ENCODE results near the gene MEX3A. TPM values are rescaled to one million over a fixed set of nuclear protein-coding genes. Genes with fewer than 3 reads are reported as not detected.
"Not testable (repeated sequence)": the region's sequence is repeated elsewhere in the genome, so short reads cannot be mapped to it uniquely, and the experiment has no call there.

Gene MEX3A
- total and polyA plus RNA-seq, 2 experiments from 2014 or later, result 18.5 to 38.1 TPM

DNA sequence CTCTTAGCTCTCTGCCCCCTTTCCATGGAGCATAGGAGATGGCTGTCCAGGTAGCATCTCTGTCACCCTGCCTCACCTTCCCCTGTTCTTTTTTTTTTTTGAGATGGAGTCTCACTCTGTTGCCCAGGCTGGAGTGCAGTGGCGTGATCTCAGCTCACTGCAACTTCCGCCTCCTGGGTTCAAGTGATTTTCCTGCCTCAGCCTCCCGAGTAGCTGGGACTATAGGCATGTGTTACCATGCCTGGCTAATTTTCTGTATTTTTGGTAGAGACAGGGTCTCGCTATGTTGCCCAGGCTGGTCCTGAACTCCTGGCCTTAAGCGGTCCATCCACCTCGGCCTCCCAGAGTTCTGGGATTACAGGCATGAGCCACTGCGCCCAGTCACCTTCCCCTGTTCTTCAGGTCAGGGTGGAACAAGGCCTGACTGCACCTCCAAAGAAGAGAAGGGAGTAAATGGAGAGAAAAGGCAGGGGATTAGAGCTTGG, 10.9 kb downstream of the MEX3A start:
- TF ChIP-seq POLR2AphosphoS5 (IDR thresholded peaks at IDR 0.05; ENCODE audit: low read depth), result 0 out of 2 replicates have a peak, but pooled peaks have one; percentile 26
- H3K4me1 ChIP-seq (ENCODE audit: insufficient read depth), result peaks cover 47% of the 10 kb centered on the region
- H3K4me3 Mint-ChIP-seq; H2AFZ ChIP-seq; ATAC-seq; H3K27ac Mint-ChIP-seq; H3K27me3 ChIP-seq (ENCODE audit: insufficient read depth); H3K9me2 ChIP-seq (ENCODE audit: insufficient read depth); H3K36me3 ChIP-seq (ENCODE audit: insufficient read depth); DNase-seq (ENCODE audit: low spot score); H3K4me3 ChIP-seq; H3K9me3 Mint-ChIP-seq; H3K27ac ChIP-seq (ENCODE audit: low read depth); H3K4me2 ChIP-seq: not testable (repeated sequence)
- H3F3A ChIP-seq (replicated peaks; ENCODE audit: low read depth), result peaks cover 33% of the 10 kb centered on the region
- peaks cover 59% of the 10 kb centered on the region for H3K4me1 Mint-ChIP-seq
- peaks cover 18% of the 10 kb centered on the region; the same call in 1 of the 2 replicates for H4K20me1 ChIP-seq (replicated peaks; ENCODE audit: insufficient read depth)
- H3K27me3 Mint-ChIP-seq (ENCODE audit: insufficient read depth, low read depth, poor library complexity), result peaks cover 24% of the 10 kb centered on the region
- peaks cover 62% of the 10 kb centered on the region for H3K36me3 Mint-ChIP-seq (ENCODE audit: low read depth)
- peaks cover 17% of the 10 kb centered on the region for H3K79me2 ChIP-seq (replicated peaks; ENCODE audit: insufficient read depth)

DNA sequence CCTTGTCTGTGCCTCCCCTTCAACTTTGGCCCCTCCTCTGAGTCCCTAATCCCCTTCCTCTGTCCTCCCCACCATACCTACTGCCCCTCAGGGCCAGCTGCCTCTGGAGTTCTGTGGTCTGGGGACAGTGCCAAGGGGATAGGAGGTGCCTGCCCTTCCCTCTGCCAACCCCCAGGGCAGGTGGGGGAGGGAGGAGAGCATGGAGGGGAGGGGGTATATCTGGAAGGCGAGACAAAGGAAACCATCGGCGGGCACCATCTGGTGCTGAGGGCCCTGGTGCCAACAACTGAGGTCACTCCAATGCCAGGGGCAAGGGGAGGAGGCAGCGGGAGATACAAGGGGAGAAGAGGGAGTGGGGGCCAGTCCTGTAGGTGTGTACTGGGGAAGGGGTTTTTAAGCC, 11.7 kb downstream of the MEX3A start:
- Histone ChIP-seq H3K27ac (ENCODE audit: low read depth) (no peak overlapping the region), H3K79me2 (replicated peaks; ENCODE audit: insufficient read depth) (peaks cover 9% of the 10 kb centered on the region), H4K20me1 (replicated peaks; ENCODE audit: insufficient read depth) (peaks cover 13% of the 10 kb centered on the region; the same call in 1 of the 2 replicates), H3K4me3 (no peak overlapping the region), H3K9me2 (ENCODE audit: insufficient read depth) (no peaks in the 10 kb centered on the region), H2AFZ (no peak overlapping the region), H3K4me1 (ENCODE audit: insufficient read depth) (peaks cover 45% of the 10 kb centered on the region), H3K4me2 (no peak overlapping the region), H3K27me3 (ENCODE audit: insufficient read depth) (no peaks in the 10 kb centered on the region), H3F3A (replicated peaks; ENCODE audit: low read depth) (peaks cover 29% of the 10 kb centered on the region), H3K36me3 (ENCODE audit: insufficient read depth) (no peaks in the 10 kb centered on the region)
- H3K4me1 Mint-ChIP-seq, result peaks cover 58% of the 10 kb centered on the region
- ATAC-seq (no peak), DNase-seq (ENCODE audit: low spot score) (no peak)
- peaks cover 54% of the 10 kb centered on the region for H3K36me3 Mint-ChIP-seq (ENCODE audit: low read depth)
- no peaks in the 10 kb centered on the region; the same call in 2 of the 3 replicates for H3K9me3 Mint-ChIP-seq
- no peak overlapping the region; the same call in 2 of the 3 replicates for H3K4me3 Mint-ChIP-seq
- peaks cover 22% of the 10 kb centered on the region for H3K27me3 Mint-ChIP-seq (ENCODE audit: insufficient read depth, low read depth, poor library complexity)
- peak overlapping the region; percentile 40 for H3K27ac Mint-ChIP-seq
- TF ChIP-seq POLR2AphosphoS5 (IDR thresholded peaks at IDR 0.05; ENCODE audit: low read depth) (no peak), ZNF114 (CRISPR knock-in tag; IDR thresholded peaks at IDR 0.05) (no peak), JUNB (IDR thresholded peaks at IDR 0.05; ENCODE audit: unreplicated experiment) (no peak), STAT1 (IDR thresholded peaks at IDR 0.05; ENCODE audit: unreplicated experiment) (no peak), ZNF331 (CRISPR knock-in tag; IDR thresholded peaks at IDR 0.05; ENCODE audit: low read depth) (no peak), ETS1 (IDR thresholded peaks at IDR 0.05) (no peak), EZH2 (IDR thresholded peaks at IDR 0.05; ENCODE audit: low read depth, unreplicated experiment) (no peak), EZH2phosphoT487 (IDR thresholded peaks at IDR 0.05; ENCODE audit: unreplicated experiment) (no peak), CREB1 (CRISPR knock-in tag; IDR thresholded peaks at IDR 0.05; ENCODE audit: low read depth) (no peak), ZNF462 (CRISPR knock-in tag; IDR thresholded peaks at IDR 0.05) (no peak)
- TF ChIP-seq, protein P1, sequence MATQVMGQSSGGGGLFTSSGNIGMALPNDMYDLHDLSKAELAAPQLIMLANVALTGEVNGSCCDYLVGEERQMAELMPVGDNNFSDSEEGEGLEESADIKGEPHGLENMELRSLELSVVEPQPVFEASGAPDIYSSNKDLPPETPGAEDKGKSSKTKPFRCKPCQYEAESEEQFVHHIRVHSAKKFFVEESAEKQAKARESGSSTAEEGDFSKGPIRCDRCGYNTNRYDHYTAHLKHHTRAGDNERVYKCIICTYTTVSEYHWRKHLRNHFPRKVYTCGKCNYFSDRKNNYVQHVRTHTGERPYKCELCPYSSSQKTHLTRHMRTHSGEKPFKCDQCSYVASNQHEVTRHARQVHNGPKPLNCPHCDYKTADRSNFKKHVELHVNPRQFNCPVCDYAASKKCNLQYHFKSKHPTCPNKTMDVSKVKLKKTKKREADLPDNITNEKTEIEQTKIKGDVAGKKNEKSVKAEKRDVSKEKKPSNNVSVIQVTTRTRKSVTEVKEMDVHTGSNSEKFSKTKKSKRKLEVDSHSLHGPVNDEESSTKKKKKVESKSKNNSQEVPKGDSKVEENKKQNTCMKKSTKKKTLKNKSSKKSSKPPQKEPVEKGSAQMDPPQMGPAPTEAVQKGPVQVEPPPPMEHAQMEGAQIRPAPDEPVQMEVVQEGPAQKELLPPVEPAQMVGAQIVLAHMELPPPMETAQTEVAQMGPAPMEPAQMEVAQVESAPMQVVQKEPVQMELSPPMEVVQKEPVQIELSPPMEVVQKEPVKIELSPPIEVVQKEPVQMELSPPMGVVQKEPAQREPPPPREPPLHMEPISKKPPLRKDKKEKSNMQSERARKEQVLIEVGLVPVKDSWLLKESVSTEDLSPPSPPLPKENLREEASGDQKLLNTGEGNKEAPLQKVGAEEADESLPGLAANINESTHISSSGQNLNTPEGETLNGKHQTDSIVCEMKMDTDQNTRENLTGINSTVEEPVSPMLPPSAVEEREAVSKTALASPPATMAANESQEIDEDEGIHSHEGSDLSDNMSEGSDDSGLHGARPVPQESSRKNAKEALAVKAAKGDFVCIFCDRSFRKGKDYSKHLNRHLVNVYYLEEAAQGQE (IDR thresholded peaks at IDR 0.05; ENCODE audit: unreplicated experiment), result no peak
